IMR-90 (cell line): Measurements from ENCODE around the gene GSE1.

ENCODE experiments used
- BHLHE40 ChIP-seq: fragments of 150-350 bp; IDR thresholded peaks from 2 replicates; pipeline ENCODE4 v1.6.1; 2016; ENCODE audit warnings: mild to moderate bottlenecking, low read depth, low read length
- CEBPB ChIP-seq: IDR thresholded peaks from 2 replicates; pipeline ENCODE4 v1.6.1; 2012; ENCODE audit warnings: low read depth, low read length, improper control_type of control experiment
- CHD1 ChIP-seq: IDR thresholded peaks from 2 replicates; pipeline ENCODE4 v1.6.1; 2012; ENCODE audit warnings: low read depth, low read length, improper control_type of control experiment
- CTCF ChIP-seq: conservative IDR thresholded peaks from 2 replicates; pipeline ENCODE4 v1.5.1; 2012; ENCODE audit warnings: mild to moderate bottlenecking, low read depth, low read length, improper control_type of control experiment
- ELK1 ChIP-seq: fragments of 150-350 bp; IDR thresholded peaks from 2 replicates; pipeline ENCODE4 v1.6.1; 2016; ENCODE audit warnings: low read depth, mild to moderate bottlenecking, low read length, moderate library complexity, borderline replicate concordance
- MAFK ChIP-seq: IDR thresholded peaks from 2 replicates; pipeline ENCODE4 v1.6.1; 2012; ENCODE audit warnings: low read depth, low read length, improper control_type of control experiment
- MAZ ChIP-seq: IDR thresholded peaks from 2 replicates; pipeline ENCODE4 v1.6.1; 2012; ENCODE audit warnings: low read depth, mild to moderate bottlenecking, low read length, improper control_type of control experiment, moderate library complexity, borderline replicate concordance
- POLR2A ChIP-seq: IDR thresholded peaks from 2 replicates; pipeline ENCODE4 v1.6.1; 2012; ENCODE audit warnings: mild to moderate bottlenecking, low read depth, low read length
- RAD21 ChIP-seq: IDR thresholded peaks from 2 replicates; pipeline ENCODE4 v1.6.1; 2012; ENCODE audit warnings: low read length, improper control_type of control experiment
- RCOR1 ChIP-seq: IDR thresholded peaks from 2 replicates; pipeline ENCODE4 v1.6.1; 2012; ENCODE audit warnings: mild to moderate bottlenecking, low read length, improper control_type of control experiment; ENCODE audit not compliant: insufficient replicate concordance
- SMC3 ChIP-seq: fragments of 150-350 bp; IDR thresholded peaks from 2 replicates; pipeline ENCODE4 v1.6.1; 2016; ENCODE audit warnings: low read depth, mild to moderate bottlenecking, antibody characterized with exemption, low read length, moderate library complexity
- USF2 ChIP-seq: fragments of 150-350 bp; IDR thresholded peaks from 2 replicates; pipeline ENCODE4 v1.6.1; 2017; ENCODE audit warnings: mild to moderate bottlenecking, antibody characterized with exemption, low read length, low read depth

GRCh38 chr16:85606904-85607303 is 6.2 kb upstream of the GSE1 start:
- TF ChIP-seq CTCF (no peak), BHLHE40 (no peak), RAD21 (no peak), CHD1 (no peak), MAFK (no peak), POLR2A (no peak), ELK1 (no peak), USF2 (no peak), SMC3 (no peak), RCOR1 (no peak), CEBPB (no peak), MAZ (no peak)
